A549 (cell line): Measurements from ENCODE around the gene STOML3. TPM values are rescaled to one million over a fixed set of nuclear protein-coding genes. Genes with fewer than 3 reads are reported as not detected.

Source experiments
- ATAC-seq, 2 experiments: fragments of 200-7000 bp in 1 of 2; fragments of >200 bp in 1 of 2; cut with Nextera tagmentation in 1 of 2; cut with Tn5 transposase in 1 of 2; 3 replicates each; pipeline versions ENCODE4 v1.8.0 to v1.9.1; 2018 to 2020; ENCODE audit warnings: mild to moderate bottlenecking in 1 of 2, moderate library complexity in 1 of 2
- CTCF ChIA-PET: fragments of 300-600 bp; sonication (Branson Sonifier 250); formaldehyde crosslinking; extraction: SDS; loops from one replicate; lab custom pipeline; 2021; ENCODE audit warnings: antibody characterized with exemption, inconsistent platforms; lab: Yijun Ruan, JAX
- POLR2A ChIA-PET: fragments of 350-600 bp; formaldehyde crosslinking; extraction: SDS; loops from one replicate; lab custom pipeline; 2021; ENCODE audit warnings: antibody characterized with exemption, inconsistent platforms; lab: Yijun Ruan, JAX
- DNase-seq, 2 experiments: peaks; one replicate each; pipeline versions ENCODE4 v3.0.0 to v3.0.0-alpha.2; 2011 to 2016; ENCODE audit warnings: low read depth in 1 of 2, low spot score in 1 of 2
- FAIRE-seq: peaks from 2 replicates; lab custom pipeline; 2011; peaks lifted over from hg19 to GRCh38; lab: Jason Lieb, UNC
- H3K27ac ChIP-seq, 2 experiments: fragments of >200 bp; sonication (Bioruptor Twin); formaldehyde crosslinking; 3 replicates each; pipeline ENCODE4 v1.5.1; 2016 to 2017
- H3K4me1 ChIP-seq: fragments of >200 bp; sonication (Bioruptor Twin); formaldehyde crosslinking; 3 replicates; pipeline ENCODE4 v1.6.1; 2016
- H3K4me2 ChIP-seq: fragments of >200 bp; sonication (Bioruptor Twin); formaldehyde crosslinking; 3 replicates; pipeline ENCODE4 v1.6.1; 2016
- H3K4me3 ChIP-seq: fragments of >200 bp; sonication (Bioruptor Twin); formaldehyde crosslinking; 3 replicates; pipeline ENCODE4 v1.5.1; 2016
- H3K9me3 ChIP-seq: fragments of >200 bp; sonication (Bioruptor Twin); formaldehyde crosslinking; 3 replicates; pipeline ENCODE4 v1.6.1; 2016
- BHLHE40 ChIP-seq: IDR thresholded peaks from 2 replicates; pipeline ENCODE4 v1.6.1; 2012; ENCODE audit warnings: low read depth, low read length, inconsistent platforms
- CBX2 ChIP-seq: fragments of 200-600 bp; sonication (generic); IDR thresholded peaks from 2 replicates; pipeline ENCODE4 v1.6.1; 2016; ENCODE audit warnings: low read depth, mild to moderate bottlenecking, borderline replicate concordance
- CBX8 ChIP-seq: fragments of 200-600 bp; sonication (generic); IDR thresholded peaks from 2 replicates; pipeline ENCODE4 v1.6.1; 2016
- CHD4 ChIP-seq: fragments of 200-600 bp; sonication (generic); IDR thresholded peaks from 2 replicates; pipeline ENCODE4 v1.6.1; 2016; ENCODE audit warnings: antibody characterized with exemption, mild to moderate bottlenecking, borderline replicate concordance
- EHF ChIP-seq: fragments of 250-450 bp; sonication (Bioruptor Pico); IDR thresholded peaks from 2 replicates; pipeline ENCODE4 v1.5.0; 2020; ENCODE audit warnings: mild to moderate bottlenecking
- EHMT2 ChIP-seq: fragments of 200-600 bp; sonication (generic); IDR thresholded peaks from 2 replicates; pipeline ENCODE4 v1.6.1; 2016; ENCODE audit warnings: antibody characterized with exemption, low read depth, mild to moderate bottlenecking, moderate library complexity
- EP300 ChIP-seq, 2 experiments: fragments of >200 bp; sonication (Bioruptor Twin); formaldehyde crosslinking; IDR thresholded peaks; 2 replicates in 1 of 2; 3 replicates in 1 of 2; pipeline ENCODE4 v1.6.1; 2016 to 2017
- ESRRA ChIP-seq: fragments of 150-350 bp; IDR thresholded peaks from 2 replicates; pipeline ENCODE4 v1.6.1; 2014; ENCODE audit warnings: mild to moderate bottlenecking, low read length, borderline replicate concordance
- FOSB ChIP-seq: fragments of 250-450 bp; sonication (Bioruptor Pico); IDR thresholded peaks from 2 replicates; pipeline ENCODE4 v1.5.0; 2020; ENCODE audit warnings: mild to moderate bottlenecking, moderate library complexity
- HDAC2 ChIP-seq: fragments of 200-600 bp; sonication (generic); IDR thresholded peaks from 2 replicates; pipeline ENCODE4 v1.6.1; 2016
- HEYL ChIP-seq: fragments of 250-450 bp; sonication (Bioruptor Pico); IDR thresholded peaks from 2 replicates; pipeline ENCODE4 v1.8.0; 2021; ENCODE audit warnings: mild to moderate bottlenecking, moderate library complexity
- HOXB5 ChIP-seq: fragments of 250-450 bp; sonication (Bioruptor Pico); IDR thresholded peaks from 2 replicates; pipeline ENCODE4 v1.5.0; 2020; ENCODE audit warnings: mild to moderate bottlenecking, moderate library complexity
- JUN ChIP-seq, 2 experiments: fragments of >200 bp; sonication (Bioruptor Twin); formaldehyde crosslinking; IDR thresholded peaks; 2 replicates in 1 of 2; 3 replicates in 1 of 2; pipeline ENCODE4 v1.6.1; 2016 to 2017
- KDM5A ChIP-seq: fragments of 200-600 bp; sonication (generic); IDR thresholded peaks from 2 replicates; pipeline ENCODE4 v1.6.1; 2016; ENCODE audit warnings: antibody characterized with exemption, mild to moderate bottlenecking
- MAFK ChIP-seq: fragments of 450-650 bp; IDR thresholded peaks from 2 replicates; pipeline ENCODE4 v1.6.1; 2014; ENCODE audit not compliant: partially characterized antibody
- NFE2L2 ChIP-seq: fragments of 150-350 bp; conservative IDR thresholded peaks from 2 replicates; pipeline ENCODE4 v1.6.1; 2014; ENCODE audit warnings: low read length
- NR3C1 ChIP-seq: fragments of >200 bp; sonication (Bioruptor Twin); formaldehyde crosslinking; IDR thresholded peaks from 3 replicates; pipeline ENCODE4 v1.6.1; 2017
- RCOR1 ChIP-seq: fragments of 150-350 bp; IDR thresholded peaks from 2 replicates; pipeline ENCODE4 v1.6.1; 2014; ENCODE audit warnings: antibody characterized with exemption, low read length, low read depth
- RNF2 ChIP-seq: fragments of 200-600 bp; sonication (generic); IDR thresholded peaks from 2 replicates; pipeline ENCODE4 v1.6.1; 2016; ENCODE audit warnings: low read depth, mild to moderate bottlenecking, antibody characterized with exemption, moderate library complexity, borderline replicate concordance
- SREBF2 ChIP-seq: fragments of 450-650 bp; IDR thresholded peaks from 2 replicates; pipeline ENCODE4 v1.6.1; 2014; ENCODE audit warnings: mild to moderate bottlenecking, moderate library complexity
- TP53 ChIP-seq: fragments of 250-450 bp; sonication (Bioruptor Pico); IDR thresholded peaks from 2 replicates; pipeline ENCODE4 v1.5.0; 2021; ENCODE audit warnings: mild to moderate bottlenecking, moderate library complexity
- ZFP36 ChIP-seq: fragments of 450-650 bp; IDR thresholded peaks from 2 replicates; pipeline ENCODE4 v1.6.1; 2014; ENCODE audit warnings: borderline replicate concordance; ENCODE audit not compliant: partially characterized antibody
- ZNF302 ChIP-seq: fragments of 250-450 bp; sonication (Bioruptor Pico); IDR thresholded peaks from 2 replicates; pipeline ENCODE4 v1.9.0; 2021; ENCODE audit warnings: inconsistent platforms, mild to moderate bottlenecking, moderate library complexity
- ZSCAN20 ChIP-seq: fragments of 250-450 bp; sonication (Bioruptor Pico); IDR thresholded peaks from 2 replicates; pipeline ENCODE4 v1.8.0; 2022; ENCODE audit warnings: mild to moderate bottlenecking, moderate library complexity
- WGBS: methylation state at CpG from one replicate; pipeline ENCODE4 v1.1.6; 2017; ENCODE audit errors: missing lambda C conversion rate; 5-methylcytosine and 5-hydroxymethylcytosine counted together
- polyA plus RNA-seq, 4 experiments: library from polyadenylated mRNA; depleted of rRNA in 3 of 4; stranded (reverse); fragments of >200 nt; fragmentation: RNase III in 1 of 4; extraction: RNeasy Plus Mini Kit Qiagen cat#74134 plus additional on column Dnase treatment in 1 of 4; gene quantifications; 2 replicates in 3 of 4; 3 replicates in 1 of 4; pipeline ENCODE4 v1.2.3, GENCODE V29; 2011 to 2017
- TF ChIP-seq, protein P1 (sequence below): fragments of >200 bp; sonication (Bioruptor Twin); formaldehyde crosslinking; IDR thresholded peaks from 3 replicates; pipeline ENCODE4 v1.6.1; 2016
- TF ChIP-seq, protein P2 (sequence below): IDR thresholded peaks from 2 replicates; pipeline ENCODE4 v1.6.1; 2012
- TF ChIP-seq, protein P3 (sequence below): fragments of >200 bp; sonication (Bioruptor Twin); formaldehyde crosslinking; IDR thresholded peaks from 2 replicates; pipeline ENCODE4 v1.6.1; 2016
- TF ChIP-seq, protein P4 (sequence below): fragments of 450-650 bp; IDR thresholded peaks from 2 replicates; pipeline ENCODE4 v1.6.1; 2014; ENCODE audit warnings: antibody characterized with exemption
- TF ChIP-seq, protein P5 (sequence below): IDR thresholded peaks from 2 replicates; pipeline ENCODE4 v1.6.1; 2012; ENCODE audit warnings: low read depth, borderline replicate concordance

The STOML3 gene
- polyA plus RNA-seq, 2 of the 4 experiments (the other 2 are of a cell fraction) = not detected

DNA sequence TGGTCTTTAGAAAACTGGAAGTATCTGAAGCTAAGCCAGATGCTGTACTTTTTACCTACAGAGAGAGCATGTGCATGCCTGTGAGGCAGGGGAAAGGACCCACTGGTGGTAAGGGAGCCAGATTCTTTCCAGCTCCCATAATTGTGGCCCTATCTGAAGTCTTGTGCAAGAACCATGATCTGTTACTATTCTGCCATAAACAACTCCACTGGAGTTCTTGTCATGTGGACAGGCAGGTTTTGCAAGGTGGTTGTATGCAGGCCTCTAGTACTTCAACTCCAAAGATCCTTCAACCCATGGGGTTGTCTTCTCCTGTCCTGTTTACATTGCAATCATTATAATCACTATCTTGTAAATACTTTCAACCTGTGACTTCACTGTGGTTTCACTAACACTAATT lies 33.1 kb upstream of the STOML3 start (continued):
- TF ChIP-seq, protein P1, sequence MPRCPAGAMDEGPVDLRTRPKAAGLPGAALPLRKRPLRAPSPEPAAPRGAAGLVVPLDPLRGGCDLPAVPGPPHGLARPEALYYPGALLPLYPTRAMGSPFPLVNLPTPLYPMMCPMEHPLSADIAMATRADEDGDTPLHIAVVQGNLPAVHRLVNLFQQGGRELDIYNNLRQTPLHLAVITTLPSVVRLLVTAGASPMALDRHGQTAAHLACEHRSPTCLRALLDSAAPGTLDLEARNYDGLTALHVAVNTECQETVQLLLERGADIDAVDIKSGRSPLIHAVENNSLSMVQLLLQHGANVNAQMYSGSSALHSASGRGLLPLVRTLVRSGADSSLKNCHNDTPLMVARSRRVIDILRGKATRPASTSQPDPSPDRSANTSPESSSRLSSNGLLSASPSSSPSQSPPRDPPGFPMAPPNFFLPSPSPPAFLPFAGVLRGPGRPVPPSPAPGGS = no peak

DNA sequence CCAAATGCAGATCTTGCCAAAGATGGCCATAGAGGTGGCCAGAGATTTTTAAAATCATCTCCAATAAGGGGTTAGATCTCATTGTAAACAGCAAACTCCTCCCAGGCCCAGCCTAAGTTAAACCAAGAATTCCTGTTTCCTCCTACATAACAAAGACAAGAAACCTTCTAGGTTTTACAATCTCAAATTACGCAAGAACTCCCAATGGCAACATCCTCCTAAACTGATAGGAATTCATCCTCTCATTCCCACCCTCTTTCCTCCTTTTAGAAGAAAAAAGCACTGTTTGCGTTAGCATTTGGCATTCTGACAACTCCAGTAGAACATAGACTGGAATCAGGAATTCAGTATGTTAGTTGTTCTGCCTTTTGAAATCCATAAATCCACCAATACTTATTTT lies 32.7 kb upstream of the STOML3 start:
- 96% methylated on average over 2 of the region's 2 CpGs for WGBS
- ChIA-PET POLR2A (no interaction called here), CTCF (no interaction called here)
- Histone ChIP-seq H3K4me1 (no peaks in the 10 kb centered on the region), H3K4me3 (no peak overlapping the region), H3K27ac (no peak overlapping the region), H3K9me3 (no peaks in the 10 kb centered on the region), H3K4me2 (no peak overlapping the region)
- no peak for FAIRE-seq
- TF ChIP-seq EHF (CRISPR knock-in tag) = no peak
- TF ChIP-seq ZNF302 (CRISPR knock-in tag) = no peak
- TF ChIP-seq ESRRA = no peak
- TF ChIP-seq TP53 = no peak
- TF ChIP-seq, protein P2, sequence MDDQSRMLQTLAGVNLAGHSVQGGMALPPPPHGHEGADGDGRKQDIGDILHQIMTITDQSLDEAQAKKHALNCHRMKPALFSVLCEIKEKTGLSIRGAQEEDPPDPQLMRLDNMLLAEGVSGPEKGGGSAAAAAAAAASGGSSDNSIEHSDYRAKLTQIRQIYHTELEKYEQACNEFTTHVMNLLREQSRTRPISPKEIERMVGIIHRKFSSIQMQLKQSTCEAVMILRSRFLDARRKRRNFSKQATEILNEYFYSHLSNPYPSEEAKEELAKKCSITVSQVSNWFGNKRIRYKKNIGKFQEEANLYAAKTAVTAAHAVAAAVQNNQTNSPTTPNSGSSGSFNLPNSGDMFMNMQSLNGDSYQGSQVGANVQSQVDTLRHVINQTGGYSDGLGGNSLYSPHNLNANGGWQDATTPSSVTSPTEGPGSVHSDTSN = no peak
- TF ChIP-seq ZSCAN20 (CRISPR knock-in tag) = no peak
- TF ChIP-seq RNF2 = no peak
- TF ChIP-seq MAFK = no peak
- TF ChIP-seq, protein P3, sequence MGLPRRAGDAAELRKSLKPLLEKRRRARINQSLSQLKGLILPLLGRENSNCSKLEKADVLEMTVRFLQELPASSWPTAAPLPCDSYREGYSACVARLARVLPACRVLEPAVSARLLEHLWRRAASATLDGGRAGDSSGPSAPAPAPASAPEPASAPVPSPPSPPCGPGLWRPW = no peak
- TF ChIP-seq, protein P1 = no peak
- TF ChIP-seq BHLHE40 = no peak
- TF ChIP-seq KDM5A = no peak
- TF ChIP-seq ZFP36 = no peak
- TF ChIP-seq, protein P4, sequence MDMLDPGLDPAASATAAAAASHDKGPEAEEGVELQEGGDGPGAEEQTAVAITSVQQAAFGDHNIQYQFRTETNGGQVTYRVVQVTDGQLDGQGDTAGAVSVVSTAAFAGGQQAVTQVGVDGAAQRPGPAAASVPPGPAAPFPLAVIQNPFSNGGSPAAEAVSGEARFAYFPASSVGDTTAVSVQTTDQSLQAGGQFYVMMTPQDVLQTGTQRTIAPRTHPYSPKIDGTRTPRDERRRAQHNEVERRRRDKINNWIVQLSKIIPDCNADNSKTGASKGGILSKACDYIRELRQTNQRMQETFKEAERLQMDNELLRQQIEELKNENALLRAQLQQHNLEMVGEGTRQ = no peak
- TF ChIP-seq EHMT2 = no peak
- TF ChIP-seq HEYL (CRISPR knock-in tag) = no peak
- no peak for TF ChIP-seq HDAC2
- no peak for TF ChIP-seq JUN (IDR thresholded peaks at IDR 0.05)
- TF ChIP-seq, protein P5, sequence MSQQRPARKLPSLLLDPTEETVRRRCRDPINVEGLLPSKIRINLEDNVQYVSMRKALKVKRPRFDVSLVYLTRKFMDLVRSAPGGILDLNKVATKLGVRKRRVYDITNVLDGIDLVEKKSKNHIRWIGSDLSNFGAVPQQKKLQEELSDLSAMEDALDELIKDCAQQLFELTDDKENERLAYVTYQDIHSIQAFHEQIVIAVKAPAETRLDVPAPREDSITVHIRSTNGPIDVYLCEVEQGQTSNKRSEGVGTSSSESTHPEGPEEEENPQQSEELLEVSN = no peak
- TF ChIP-seq, all 56 proteins: peak for 0
- DNase-seq (no peak), ATAC-seq (no peak)

DNA sequence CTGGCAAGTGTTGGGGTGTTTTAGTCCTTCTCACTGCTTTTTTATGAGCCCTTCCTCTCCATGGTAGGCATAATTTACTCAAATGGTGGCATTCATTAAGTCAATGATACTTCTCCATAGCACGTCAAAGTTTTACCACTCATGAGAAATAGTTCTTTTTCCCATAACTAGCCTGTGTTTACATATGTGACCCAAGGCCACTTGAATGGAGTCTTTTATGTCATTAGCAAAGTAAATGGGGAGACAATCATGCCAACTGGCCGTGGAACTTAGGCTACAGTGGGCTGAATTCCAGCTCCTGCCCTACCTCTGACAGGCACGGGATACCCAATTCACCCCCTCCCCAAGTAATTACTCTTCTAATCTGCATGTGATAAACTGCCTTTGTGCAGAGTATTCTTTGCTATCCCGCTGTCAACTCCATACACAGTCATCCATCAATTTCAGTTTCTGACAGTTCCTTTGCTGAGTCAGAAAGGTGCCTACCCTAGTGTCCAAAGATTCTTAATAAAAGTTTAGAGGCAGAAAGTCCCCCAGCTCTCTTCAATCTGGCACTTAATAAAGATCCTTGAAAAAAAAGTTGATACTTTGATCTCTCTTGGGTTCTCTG lies 30.3 kb upstream of the STOML3 start:
- no peak for ATAC-seq
- no peak for DNase-seq
- no peak overlapping the region for H3K27ac ChIP-seq
- TF ChIP-seq HEYL (CRISPR knock-in tag) (no peak), HOXB5 (CRISPR knock-in tag) (no peak), NR3C1 (no peak), JUN (IDR thresholded peaks at IDR 0.05) (no peak), TP53 (no peak), CHD4 (no peak), SREBF2 (no peak), EP300 (IDR thresholded peaks at IDR 0.05) (no peak), CBX2 (no peak), ZSCAN20 (CRISPR knock-in tag) (no peak), CBX8 (no peak), FOSB (no peak), EHMT2 (no peak), RCOR1 (no peak), NFE2L2 (no peak)
- TF ChIP-seq, protein P4 = no peak
- TF ChIP-seq, protein P3 = no peak
- TF ChIP-seq, protein P5 = no peak
- 85% methylated on average over 4 of the region's 4 CpGs for WGBS
- ChIA-PET CTCF (no interaction called here), POLR2A (no interaction called here)
- H3K4me1 ChIP-seq = no peaks in the 10 kb centered on the region
- FAIRE-seq = no peak
- H3K4me3 ChIP-seq = no peak overlapping the region
- H3K9me3 ChIP-seq = no peaks in the 10 kb centered on the region
- H3K4me2 ChIP-seq = no peak overlapping the region
